Activated T-cell treated with anti-CD3 and anti-CD28 coated beads for 1 hour (primary cell): ENCODE measurements around the gene ATG2B.
A peak's percentile ranks its signal among the peaks of the same experiment; 100 is the strongest.

Experiments
- DNase-seq: peaks from one replicate; pipeline ENCODE4 v3.0.0-alpha.2; 2020; ENCODE audit warnings: low read depth

The ATG2B gene

GRCh38 chr14:96309896-96310330 lies 53.2 kb downstream of the ATG2B start:
- DNase-seq = no peak

- DNase-seq = no peak
Measured at GRCh38 chr14:96309133-96309895, 53.8 kb downstream of the ATG2B start.

- DNase-seq = no peak
Measured at GRCh38 chr14:96307434-96307833, 55.7 kb downstream of the ATG2B start.

- DNase-seq = no peak
Measured at GRCh38 chr14:96304956-96305355, 58.2 kb downstream of the ATG2B start.

GRCh38 chr14:96303981-96304380 lies 59.2 kb downstream of the ATG2B start:
- DNase-seq = no peak

GRCh38 chr14:96299441-96299840 lies 63.7 kb downstream of the ATG2B start:
- no peak for DNase-seq

- no peak for DNase-seq
Measured at GRCh38 chr14:96297997-96298515, 65.1 kb downstream of the ATG2B start.

- DNase-seq = no peak
Measured at GRCh38 chr14:96297000-96297399, 66.1 kb downstream of the ATG2B start.

- no peak for DNase-seq
Measured at GRCh38 chr14:96294246-96294645, 68.9 kb downstream of the ATG2B start.

- DNase-seq = no peak
Measured at GRCh38 chr14:96287856-96288255, 75.3 kb downstream of the ATG2B start.

GRCh38 chr14:96286251-96286650 lies 76.9 kb downstream of the ATG2B start:
- no peak for DNase-seq

- no peak for DNase-seq
Measured at GRCh38 chr14:96285667-96286066, 77.5 kb downstream of the ATG2B start.

- DNase-seq = no peak
Measured at GRCh38 chr14:96284430-96284829, 78.7 kb downstream of the ATG2B start.

- DNase-seq = no peak
Measured at GRCh38 chr14:96284008-96284407, 79.1 kb downstream of the ATG2B start.

- DNase-seq = no peak
Measured at GRCh38 chr14:96281486-96281885, 81.7 kb downstream of the ATG2B start.

GRCh38 chr14:96280104-96280503 lies 83.0 kb downstream of the ATG2B start:
- DNase-seq = no peak

GRCh38 chr14:96279564-96279963 lies 83.6 kb downstream of the ATG2B start:
- no peak for DNase-seq

GRCh38 chr14:96277890-96278289 lies 85.3 kb downstream of the ATG2B start:
- no peak for DNase-seq

GRCh38 chr14:96275177-96276112 lies 87.7 kb downstream of the ATG2B start:
- peak; percentile 69 for DNase-seq

GRCh38 chr14:96274543-96274942 lies 88.6 kb downstream of the ATG2B start:
- DNase-seq = no peak

- no peak for DNase-seq
Measured at GRCh38 chr14:96274122-96274521, 89.0 kb downstream of the ATG2B start.

GRCh38 chr14:96273629-96274028 lies 89.5 kb downstream of the ATG2B start:
- no peak for DNase-seq
